Trophoblast cell (in vitro differentiated cells and primary cell): ENCODE measurements around the gene P2RY11.

Experiments
- DNase-seq, 2 donors: peaks; one replicate each; pipeline ENCODE4 v3.0.0-alpha.2; 2016
- H2AFZ ChIP-seq: 2 replicates; pipeline ENCODE4 v1.6.1; 2013; ENCODE audit warnings: low read length, moderate library complexity, mild to moderate bottlenecking; ENCODE audit not compliant: insufficient read depth, poor library complexity
- H2AK5ac ChIP-seq: 2 replicates; pipeline ENCODE4 v1.6.1; 2013; ENCODE audit warnings: mild to moderate bottlenecking, low read length
- H2BK120ac ChIP-seq: 2 replicates; pipeline ENCODE4 v1.6.1; 2013; ENCODE audit warnings: low read length, mild to moderate bottlenecking, moderate library complexity; ENCODE audit not compliant: insufficient read depth, poor library complexity
- H2BK12ac ChIP-seq: 2 replicates; pipeline ENCODE4 v1.6.1; 2013; ENCODE audit warnings: mild to moderate bottlenecking, low read length, moderate library complexity
- H2BK5ac ChIP-seq: 2 replicates; pipeline ENCODE4 v1.6.1; 2013; ENCODE audit warnings: low read length, low read depth, moderate library complexity, mild to moderate bottlenecking; ENCODE audit not compliant: poor library complexity
- H3K14ac ChIP-seq: 2 replicates; pipeline ENCODE4 v1.6.1; 2013; ENCODE audit warnings: mild to moderate bottlenecking, low read length
- H3K18ac ChIP-seq: 2 replicates; pipeline ENCODE4 v1.6.1; 2013; ENCODE audit warnings: mild to moderate bottlenecking, low read length
- H3K23ac ChIP-seq: 2 replicates; pipeline ENCODE4 v1.6.1; 2013; ENCODE audit warnings: low read length
- H3K27ac ChIP-seq: 2 replicates; pipeline ENCODE4 v1.5.1; 2013; ENCODE audit warnings: low read depth, mild to moderate bottlenecking, inconsistent platforms, low read length, moderate library complexity
- H3K27me3 ChIP-seq: 2 replicates; pipeline ENCODE4 v1.6.1; 2013; ENCODE audit warnings: inconsistent platforms, mild to moderate bottlenecking, low read length, moderate library complexity; ENCODE audit not compliant: insufficient read depth
- H3K36me3 ChIP-seq, 2 experiments: 1 replicate in 1 of 2; 2 replicates in 1 of 2; pipeline ENCODE4 v1.6.1; 2013; ENCODE audit warnings: low read length in 2 of 2, mild to moderate bottlenecking in 2 of 2, moderate library complexity in 1 of 2; ENCODE audit not compliant: insufficient read depth in 2 of 2, control insufficient read depth in 1 of 2
- H3K4ac ChIP-seq: 2 replicates; pipeline ENCODE4 v1.6.1; 2013; ENCODE audit warnings: low read depth, mild to moderate bottlenecking, low read length, moderate library complexity
- H3K4me1 ChIP-seq, 2 experiments: 1 replicate in 1 of 2; 2 replicates in 1 of 2; pipeline ENCODE4 v1.6.1; 2013; ENCODE audit warnings: low read length in 2 of 2, mild to moderate bottlenecking in 2 of 2, moderate library complexity in 1 of 2; ENCODE audit not compliant: insufficient read depth in 2 of 2, control insufficient read depth in 1 of 2
- H3K4me2 ChIP-seq: 2 replicates; pipeline ENCODE4 v1.6.1; 2013; ENCODE audit warnings: inconsistent platforms, mild to moderate bottlenecking, low read length, moderate library complexity
- H3K4me3 ChIP-seq: 2 replicates; pipeline ENCODE4 v1.5.1; 2013; ENCODE audit warnings: mild to moderate bottlenecking, low read depth, low read length, inconsistent platforms
- H3K79me1 ChIP-seq: one replicate; pipeline ENCODE4 v1.6.1; 2013; ENCODE audit warnings: low read length
- H3K79me2 ChIP-seq: 2 replicates; pipeline ENCODE4 v1.6.1; 2013; ENCODE audit warnings: low read length, mild to moderate bottlenecking; ENCODE audit not compliant: control insufficient read depth, insufficient read depth, poor library complexity
- H3K9ac ChIP-seq: 2 replicates; pipeline ENCODE4 v1.6.1; 2013; ENCODE audit warnings: mild to moderate bottlenecking, low read length
- H3K9me3 ChIP-seq: 2 replicates; pipeline ENCODE4 v1.6.1; 2013; ENCODE audit warnings: low read depth, mild to moderate bottlenecking, control low read depth, inconsistent platforms, low read length; ENCODE audit not compliant: insufficient read depth
- H4K12ac ChIP-seq: 2 replicates; pipeline ENCODE4 v1.6.1; 2013; ENCODE audit warnings: low read depth, mild to moderate bottlenecking, low read length, moderate library complexity
- H4K8ac ChIP-seq: 2 replicates; pipeline ENCODE4 v1.6.1; 2013; ENCODE audit warnings: low read depth, mild to moderate bottlenecking, low read length, moderate library complexity
- H4K91ac ChIP-seq: one replicate; pipeline ENCODE4 v1.6.1; 2013; ENCODE audit warnings: low read depth, mild to moderate bottlenecking, low read length, moderate library complexity
- WGBS: extraction: QIAGEN DNeasy Blood & Tissue Kit; methylation state at CpG from one replicate; pipeline ENCODE4 v1.1.7; 2013; ENCODE audit warnings: missing lambda C conversion rate; ENCODE audit not compliant: insufficient read length, insufficient coverage; ENCODE audit errors: extremely low coverage; 5-methylcytosine and 5-hydroxymethylcytosine counted together

P2RY11 gene

DNA sequence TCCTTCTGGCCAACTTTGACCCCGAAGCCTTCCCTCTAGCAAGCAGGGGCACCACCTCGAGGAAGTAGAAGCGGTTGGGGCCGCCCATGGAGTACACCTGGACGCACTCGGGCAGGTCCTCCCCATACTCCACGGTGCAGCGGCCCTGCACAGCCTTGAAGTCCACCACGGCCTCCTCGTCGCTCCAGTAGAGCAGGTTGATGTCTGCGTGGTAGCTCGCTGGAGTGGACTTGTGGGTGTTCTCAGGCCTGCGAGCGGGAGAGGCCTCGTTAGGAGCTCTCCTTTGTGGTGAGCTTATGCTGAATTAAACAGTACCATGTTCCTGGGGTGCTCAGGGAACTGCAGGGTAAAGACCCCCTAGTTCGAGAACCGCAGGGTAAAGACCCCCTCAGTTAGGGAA, 30.5 kb downstream of the P2RY11 start:
- Histone ChIP-seq H3K36me3 (peaks cover 90 to 98% of the 10 kb centered on the region in 2 experiments), H3K27ac (no peak overlapping the region), H3K79me2 (no peaks in the 10 kb centered on the region), H4K12ac (no peak overlapping the region), H3K4me1 (no peaks in the 10 kb centered on the region), H3K4me2 (no peak overlapping the region), H3K79me1 (no peaks in the 10 kb centered on the region), H3K9ac (no peak overlapping the region), H3K14ac (no peak overlapping the region), H3K4ac (no peak overlapping the region), H3K9me3 (no peaks in the 10 kb centered on the region), H4K91ac (no peak overlapping the region), H4K8ac (no peak overlapping the region), H2BK120ac (no peak overlapping the region), H2AFZ (no peak overlapping the region), H2AK5ac (no peak overlapping the region), H3K23ac (no peak overlapping the region), H3K27me3 (no peaks in the 10 kb centered on the region), H3K18ac (no peak overlapping the region), H3K4me3 (no peak overlapping the region), H2BK5ac (no peak overlapping the region), H2BK12ac (no peak overlapping the region)
- DNase-seq: no peak
- WGBS: no CpG with 5 or more reads among the region's 18 CpGs

DNA sequence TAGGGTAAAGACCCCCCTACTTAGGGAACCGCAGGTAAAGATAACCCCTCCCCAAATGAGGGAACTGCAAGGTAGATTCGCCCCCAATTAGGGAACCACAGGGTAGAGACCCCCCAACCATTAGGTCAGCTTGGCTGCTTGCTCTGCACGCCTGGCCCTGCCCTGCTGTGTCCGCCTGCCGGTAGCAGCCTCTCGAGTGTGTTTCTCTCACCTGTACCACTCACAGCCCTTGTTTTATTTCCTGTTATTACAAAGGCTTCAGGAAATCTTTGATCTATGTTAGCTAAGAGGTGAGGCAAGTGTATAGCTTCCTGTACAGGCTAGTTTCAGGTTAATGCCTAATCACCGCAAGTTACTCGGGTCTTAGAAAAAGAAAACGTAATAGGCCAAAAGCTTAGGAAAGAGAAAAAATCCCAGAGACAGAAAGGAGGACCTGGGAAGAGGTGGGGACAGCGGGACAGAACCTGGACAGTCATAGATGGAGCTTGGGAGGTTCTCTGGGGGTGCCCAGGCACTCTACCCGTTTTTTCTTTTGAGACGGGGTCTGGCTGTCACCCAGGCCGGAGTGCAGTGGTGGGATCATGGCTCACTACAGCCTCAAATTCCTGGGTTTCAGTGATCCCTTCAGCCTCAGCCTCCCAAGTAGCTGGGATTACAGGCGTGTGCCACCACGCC, 31.3 kb downstream of the P2RY11 start:
- Histone ChIP-seq H3K36me3 (peaks cover 86 to 92% of the 10 kb centered on the region in 2 experiments), H3K9me3 (no peaks in the 10 kb centered on the region), H3K4me3 (no peak overlapping the region), H3K79me1 (no peaks in the 10 kb centered on the region), H2AK5ac (no peak overlapping the region), H3K18ac (no peak overlapping the region), H3K79me2 (no peaks in the 10 kb centered on the region), H3K27me3 (no peaks in the 10 kb centered on the region), H3K9ac (no peak overlapping the region), H4K8ac (no peak overlapping the region), H2AFZ (no peak overlapping the region), H3K4ac (no peak overlapping the region), H3K4me1 (no peaks in the 10 kb centered on the region), H2BK120ac (no peak overlapping the region), H2BK5ac (no peak overlapping the region), H3K27ac (no peak overlapping the region), H3K23ac (no peak overlapping the region), H2BK12ac (no peak overlapping the region), H4K12ac (no peak overlapping the region), H4K91ac (no peak overlapping the region), H3K4me2 (no peak overlapping the region), H3K14ac (no peak overlapping the region)
- DNase-seq: no peak
- no CpG with 5 or more reads among the region's 15 CpGs for WGBS

DNA sequence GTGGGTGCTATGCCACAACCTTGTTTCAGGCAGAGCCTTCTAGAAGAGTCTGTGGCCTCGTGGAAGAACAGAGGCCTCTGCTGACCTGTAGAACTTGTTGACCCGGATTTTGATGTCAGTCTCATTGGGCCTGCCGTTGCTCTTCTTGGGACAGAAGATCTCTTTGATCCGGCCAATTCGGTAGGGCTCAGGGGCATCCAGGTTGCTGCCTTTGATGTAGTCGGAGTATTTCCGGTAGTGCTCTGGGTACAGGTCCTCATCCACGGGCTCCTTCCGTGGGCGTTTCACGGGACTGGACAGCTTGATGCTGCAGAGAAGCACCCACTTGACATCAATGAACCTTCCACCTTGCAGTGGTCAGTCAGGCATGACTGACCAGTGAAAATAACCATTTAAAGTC, 32.2 kb downstream of the P2RY11 start:
- Histone ChIP-seq H3K79me2 (no peaks in the 10 kb centered on the region), H3K27me3 (no peaks in the 10 kb centered on the region), H4K12ac (no peak overlapping the region), H3K14ac (no peak overlapping the region), H3K36me3 (peaks cover 81 to 86% of the 10 kb centered on the region in 2 experiments), H3K79me1 (no peaks in the 10 kb centered on the region), H3K27ac (no peak overlapping the region), H4K8ac (no peak overlapping the region), H2AK5ac (no peak overlapping the region), H2BK12ac (no peak overlapping the region), H2AFZ (no peak overlapping the region), H3K9me3 (no peaks in the 10 kb centered on the region), H4K91ac (no peak overlapping the region), H3K4ac (no peak overlapping the region), H3K4me1 (no peaks in the 10 kb centered on the region), H3K23ac (no peak overlapping the region), H2BK120ac (no peak overlapping the region), H3K4me2 (no peak overlapping the region), H2BK5ac (no peak overlapping the region), H3K18ac (no peak overlapping the region), H3K4me3 (no peak overlapping the region), H3K9ac (no peak overlapping the region)
- no peak for DNase-seq
- no CpG with 5 or more reads among the region's 11 CpGs for WGBS

DNA sequence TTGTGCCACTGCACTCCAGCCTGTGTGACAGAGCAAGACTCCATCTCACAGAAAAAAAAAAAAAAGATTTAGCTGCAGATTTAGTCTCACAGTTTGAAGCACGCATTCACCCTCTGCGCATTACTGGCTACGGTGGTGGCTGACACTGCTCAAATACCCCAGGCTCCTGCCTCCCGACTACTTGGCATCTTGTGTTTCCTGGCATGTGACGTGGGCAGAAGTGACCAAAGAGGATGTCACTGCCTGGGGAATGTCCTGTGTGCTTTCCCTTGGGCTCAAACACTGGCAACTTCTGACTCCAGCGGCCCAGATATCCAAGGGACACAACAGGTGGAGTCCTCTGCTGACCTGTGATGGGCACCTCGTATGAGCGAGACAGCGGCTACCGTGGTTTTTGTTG, 32.9 kb downstream of the P2RY11 start:
- no CpG with 5 or more reads among the region's 10 CpGs for WGBS

More for the DNA sequence above, 32.9 kb downstream of the P2RY11 start:
- no peak overlapping the region for H2BK5ac ChIP-seq
- no peaks in the 10 kb centered on the region for H3K79me1 ChIP-seq
- no peak overlapping the region for H3K9ac ChIP-seq
- no peaks in the 10 kb centered on the region for H3K4me1 ChIP-seq
- no peaks in the 10 kb centered on the region for H3K9me3 ChIP-seq
- no peak for DNase-seq
- no peak overlapping the region for H2AK5ac ChIP-seq
- H2BK120ac ChIP-seq: no peak overlapping the region
- no peak overlapping the region for H2AFZ ChIP-seq
- no peak overlapping the region for H4K12ac ChIP-seq
- no peak overlapping the region for H4K8ac ChIP-seq
- H3K27ac ChIP-seq: no peak overlapping the region
- no peak overlapping the region for H2BK12ac ChIP-seq
- no peak overlapping the region for H3K23ac ChIP-seq
- no peak overlapping the region for H3K4me2 ChIP-seq
- H3K36me3 ChIP-seq: peaks cover 79 to 85% of the 10 kb centered on the region in 2 experiments
- no peak overlapping the region for H3K14ac ChIP-seq
- H3K4me3 ChIP-seq: no peak overlapping the region
- no peaks in the 10 kb centered on the region for H3K27me3 ChIP-seq
- H3K18ac ChIP-seq: no peak overlapping the region
- H4K91ac ChIP-seq: no peak overlapping the region
- H3K79me2 ChIP-seq: no peaks in the 10 kb centered on the region
- H3K4ac ChIP-seq: no peak overlapping the region
